ENCODE measurements around the gene FRS3. TPM values are rescaled to one million over a fixed set of nuclear protein-coding genes. Genes with fewer than 3 reads are reported as not detected.

The FRS3 gene
- total and polyA plus RNA-seq, 2 of the 13 experiments (the other 11 are each of a cell fraction or from before 2014, with no cell fraction given): 3.0 to 7.4 TPM

- TF ChIP-seq, protein P1, sequence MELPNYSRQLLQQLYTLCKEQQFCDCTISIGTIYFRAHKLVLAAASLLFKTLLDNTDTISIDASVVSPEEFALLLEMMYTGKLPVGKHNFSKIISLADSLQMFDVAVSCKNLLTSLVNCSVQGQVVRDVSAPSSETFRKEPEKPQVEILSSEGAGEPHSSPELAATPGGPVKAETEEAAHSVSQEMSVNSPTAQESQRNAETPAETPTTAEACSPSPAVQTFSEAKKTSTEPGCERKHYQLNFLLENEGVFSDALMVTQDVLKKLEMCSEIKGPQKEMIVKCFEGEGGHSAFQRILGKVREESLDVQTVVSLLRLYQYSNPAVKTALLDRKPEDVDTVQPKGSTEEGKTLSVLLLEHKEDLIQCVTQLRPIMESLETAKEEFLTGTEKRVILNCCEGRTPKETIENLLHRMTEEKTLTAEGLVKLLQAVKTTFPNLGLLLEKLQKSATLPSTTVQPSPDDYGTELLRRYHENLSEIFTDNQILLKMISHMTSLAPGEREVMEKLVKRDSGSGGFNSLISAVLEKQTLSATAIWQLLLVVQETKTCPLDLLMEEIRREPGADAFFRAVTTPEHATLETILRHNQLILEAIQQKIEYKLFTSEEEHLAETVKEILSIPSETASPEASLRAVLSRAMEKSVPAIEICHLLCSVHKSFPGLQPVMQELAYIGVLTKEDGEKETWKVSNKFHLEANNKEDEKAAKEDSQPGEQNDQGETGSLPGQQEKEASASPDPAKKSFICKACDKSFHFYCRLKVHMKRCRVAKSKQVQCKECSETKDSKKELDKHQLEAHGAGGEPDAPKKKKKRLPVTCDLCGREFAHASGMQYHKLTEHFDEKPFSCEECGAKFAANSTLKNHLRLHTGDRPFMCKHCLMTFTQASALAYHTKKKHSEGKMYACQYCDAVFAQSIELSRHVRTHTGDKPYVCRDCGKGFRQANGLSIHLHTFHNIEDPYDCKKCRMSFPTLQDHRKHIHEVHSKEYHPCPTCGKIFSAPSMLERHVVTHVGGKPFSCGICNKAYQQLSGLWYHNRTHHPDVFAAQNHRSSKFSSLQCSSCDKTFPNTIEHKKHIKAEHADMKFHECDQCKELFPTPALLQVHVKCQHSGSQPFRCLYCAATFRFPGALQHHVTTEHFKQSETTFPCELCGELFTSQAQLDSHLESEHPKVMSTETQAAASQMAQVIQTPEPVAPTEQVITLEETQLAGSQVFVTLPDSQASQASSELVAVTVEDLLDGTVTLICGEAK (IDR thresholded peaks at IDR 0.05): no peak
- TF ChIP-seq, protein P1 (CRISPR knock-in tag; IDR thresholded peaks at IDR 0.05): no peak
- TF ChIP-seq ZNF746 (CRISPR knock-in tag; IDR thresholded peaks at IDR 0.05) (no peak; the same call in 1 of the 2 replicates), ZNF557 (CRISPR knock-in tag; IDR thresholded peaks at IDR 0.05) (no peak), ZNF768 (CRISPR knock-in tag; IDR thresholded peaks at IDR 0.05) (peak; percentile 8; the same call in 1 of the 2 replicates), MZF1 (CRISPR knock-in tag; IDR thresholded peaks at IDR 0.05; ENCODE audit: borderline replicate concordance) (no peak), ZNF549 (CRISPR knock-in tag; IDR thresholded peaks at IDR 0.05) (no peak), ZZZ3 (CRISPR knock-in tag; IDR thresholded peaks at IDR 0.05; ENCODE audit: borderline replicate concordance) (no peak), ZSCAN30 (CRISPR knock-in tag; IDR thresholded peaks at IDR 0.05) (no peak), GLI4 (CRISPR knock-in tag; IDR thresholded peaks at IDR 0.05; ENCODE audit: borderline replicate concordance) (no peak), HOXA3 (CRISPR knock-in tag; IDR thresholded peaks at IDR 0.05) (0 out of 2 replicates have a peak, but pooled peaks have one; percentile 7), ZNF235 (CRISPR knock-in tag; IDR thresholded peaks at IDR 0.05; ENCODE audit: borderline replicate concordance) (no peak), ATM (IDR thresholded peaks at IDR 0.05; ENCODE audit: borderline replicate concordance) (no peak), ZBTB7B (CRISPR knock-in tag; IDR thresholded peaks at IDR 0.05) (no peak), ZNF605 (CRISPR knock-in tag; IDR thresholded peaks at IDR 0.05) (peak; percentile 62; the same call in 1 of the 2 replicates), IKZF4 (CRISPR knock-in tag; IDR thresholded peaks at IDR 0.05; ENCODE audit: borderline replicate concordance, low read depth, not compliant biosample characterization) (no peak)
- TF ChIP-seq, protein P2, sequence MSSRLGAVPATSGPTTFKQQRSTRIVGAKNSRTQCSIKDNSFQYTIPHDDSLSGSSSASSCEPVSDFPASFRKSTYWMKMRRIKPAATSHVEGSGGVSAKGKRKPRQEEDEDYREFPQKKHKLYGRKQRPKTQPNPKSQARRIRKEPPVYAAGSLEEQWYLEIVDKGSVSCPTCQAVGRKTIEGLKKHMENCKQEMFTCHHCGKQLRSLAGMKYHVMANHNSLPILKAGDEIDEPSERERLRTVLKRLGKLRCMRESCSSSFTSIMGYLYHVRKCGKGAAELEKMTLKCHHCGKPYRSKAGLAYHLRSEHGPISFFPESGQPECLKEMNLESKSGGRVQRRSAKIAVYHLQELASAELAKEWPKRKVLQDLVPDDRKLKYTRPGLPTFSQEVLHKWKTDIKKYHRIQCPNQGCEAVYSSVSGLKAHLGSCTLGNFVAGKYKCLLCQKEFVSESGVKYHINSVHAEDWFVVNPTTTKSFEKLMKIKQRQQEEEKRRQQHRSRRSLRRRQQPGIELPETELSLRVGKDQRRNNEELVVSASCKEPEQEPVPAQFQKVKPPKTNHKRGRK (CRISPR knock-in tag; IDR thresholded peaks at IDR 0.05): no peak
- TF ChIP-seq, protein P3, sequence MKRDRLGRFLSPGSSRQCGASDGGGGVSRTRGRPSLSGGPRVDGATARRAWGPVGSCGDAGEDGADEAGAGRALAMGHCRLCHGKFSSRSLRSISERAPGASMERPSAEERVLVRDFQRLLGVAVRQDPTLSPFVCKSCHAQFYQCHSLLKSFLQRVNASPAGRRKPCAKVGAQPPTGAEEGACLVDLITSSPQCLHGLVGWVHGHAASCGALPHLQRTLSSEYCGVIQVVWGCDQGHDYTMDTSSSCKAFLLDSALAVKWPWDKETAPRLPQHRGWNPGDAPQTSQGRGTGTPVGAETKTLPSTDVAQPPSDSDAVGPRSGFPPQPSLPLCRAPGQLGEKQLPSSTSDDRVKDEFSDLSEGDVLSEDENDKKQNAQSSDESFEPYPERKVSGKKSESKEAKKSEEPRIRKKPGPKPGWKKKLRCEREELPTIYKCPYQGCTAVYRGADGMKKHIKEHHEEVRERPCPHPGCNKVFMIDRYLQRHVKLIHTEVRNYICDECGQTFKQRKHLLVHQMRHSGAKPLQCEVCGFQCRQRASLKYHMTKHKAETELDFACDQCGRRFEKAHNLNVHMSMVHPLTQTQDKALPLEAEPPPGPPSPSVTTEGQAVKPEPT (CRISPR knock-in tag; IDR thresholded peaks at IDR 0.05; ENCODE audit: low read depth): 0 out of 2 replicates have a peak, but pooled peaks have one; percentile 57
Measured at GRCh38 chr6:41733360-41733706, 46.4 kb downstream of the FRS3 start (continued).
